Ascending aorta (tissue), 2 donors: ENCODE measurements around the gene SELENOF. TPM values are rescaled to one million over a fixed set of nuclear protein-coding genes. Genes with fewer than 3 reads are reported as not detected.

Experiments
- DNase-seq, 2 donors: peaks; one replicate each; pipeline ENCODE4 v3.0.0-alpha.2; 2019; ENCODE audit warnings: low spot score in 2 of 2
- H3K27ac ChIP-seq, 2 donors: fragments of 200-600 bp; sonication (generic); one replicate each; pipeline ENCODE4 v1.5.1; 2016 to 2017; ENCODE audit warnings: mild to moderate bottlenecking in 1 of 2
- H3K27me3 ChIP-seq: fragments of 200-600 bp; sonication (generic); one replicate; pipeline ENCODE4 v1.5.1; 2017
- H3K36me3 ChIP-seq, 2 donors: fragments of 200-600 bp; sonication (generic); one replicate each; pipeline ENCODE4 v1.5.1; 2016
- H3K4me1 ChIP-seq, 2 donors: fragments of 200-600 bp; sonication (generic); one replicate each; pipeline ENCODE4 v1.5.1; 2016 to 2017; ENCODE audit warnings: mild to moderate bottlenecking in 1 of 2
- H3K4me3 ChIP-seq, 2 donors: fragments of 200-600 bp; sonication (generic); one replicate each; pipeline ENCODE4 v1.5.1; 2016 to 2017; ENCODE audit warnings: mild to moderate bottlenecking in 1 of 2
- H3K9me3 ChIP-seq, 2 donors: fragments of 200-600 bp; sonication (generic); one replicate each; pipeline ENCODE4 v1.5.1; 2016
- intact Hi-C: fragments of 100-400 bp; cut with DNase I; formaldehyde crosslinking; loops from one replicate; pipeline ENCODE4 v1.15.1; 2023
- total RNA-seq: library from RNA; depleted of rRNA; stranded (reverse); fragments of >200 nt; gene quantifications from one replicate; pipeline ENCODE4 v1.1.0, GENCODE V29; 2016
- TF ChIP-seq, protein P1 (sequence below), 3 experiments: fragments of 200-600 bp in 2 of 3; fragments of 450-650 bp in 1 of 3; sonication (generic) in 2 of 3; IDR thresholded peaks; one replicate each; pipeline ENCODE4 v1.5.1; 2016 to 2019; ENCODE audit warnings: antibody characterized with exemption in 3 of 3, mild to moderate bottlenecking in 1 of 3, moderate library complexity in 1 of 3

Gene SELENOF
- total RNA-seq, 1 donor from 2014 or later: 124 TPM

- Histone ChIP-seq H3K27me3 (no peaks in the 10 kb centered on the region), H3K4me1 (peaks cover 0 to 14% of the 10 kb centered on the region in 2 donors), H3K36me3 (no peaks in the 10 kb centered on the region), H3K4me3 (peak overlapping the region; percentile 8 to 82), H3K27ac (no peak overlapping the region), H3K9me3 (no peaks in the 10 kb centered on the region)
- intact Hi-C loops: loop anchor here (10.0 kb wide), 2 partner anchors 1642 to 1978 kb away; partner anchors contain the start of genes BCL10 and GTF2B
- TF ChIP-seq, protein P1, sequence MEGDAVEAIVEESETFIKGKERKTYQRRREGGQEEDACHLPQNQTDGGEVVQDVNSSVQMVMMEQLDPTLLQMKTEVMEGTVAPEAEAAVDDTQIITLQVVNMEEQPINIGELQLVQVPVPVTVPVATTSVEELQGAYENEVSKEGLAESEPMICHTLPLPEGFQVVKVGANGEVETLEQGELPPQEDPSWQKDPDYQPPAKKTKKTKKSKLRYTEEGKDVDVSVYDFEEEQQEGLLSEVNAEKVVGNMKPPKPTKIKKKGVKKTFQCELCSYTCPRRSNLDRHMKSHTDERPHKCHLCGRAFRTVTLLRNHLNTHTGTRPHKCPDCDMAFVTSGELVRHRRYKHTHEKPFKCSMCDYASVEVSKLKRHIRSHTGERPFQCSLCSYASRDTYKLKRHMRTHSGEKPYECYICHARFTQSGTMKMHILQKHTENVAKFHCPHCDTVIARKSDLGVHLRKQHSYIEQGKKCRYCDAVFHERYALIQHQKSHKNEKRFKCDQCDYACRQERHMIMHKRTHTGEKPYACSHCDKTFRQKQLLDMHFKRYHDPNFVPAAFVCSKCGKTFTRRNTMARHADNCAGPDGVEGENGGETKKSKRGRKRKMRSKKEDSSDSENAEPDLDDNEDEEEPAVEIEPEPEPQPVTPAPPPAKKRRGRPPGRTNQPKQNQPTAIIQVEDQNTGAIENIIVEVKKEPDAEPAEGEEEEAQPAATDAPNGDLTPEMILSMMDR (IDR thresholded peaks at IDR 0.05): no peak
- DNase-seq: no peak
Observed at GRCh38 chr1:86916752-86917151, 2.8 kb upstream of the SELENOF start.

DNA sequence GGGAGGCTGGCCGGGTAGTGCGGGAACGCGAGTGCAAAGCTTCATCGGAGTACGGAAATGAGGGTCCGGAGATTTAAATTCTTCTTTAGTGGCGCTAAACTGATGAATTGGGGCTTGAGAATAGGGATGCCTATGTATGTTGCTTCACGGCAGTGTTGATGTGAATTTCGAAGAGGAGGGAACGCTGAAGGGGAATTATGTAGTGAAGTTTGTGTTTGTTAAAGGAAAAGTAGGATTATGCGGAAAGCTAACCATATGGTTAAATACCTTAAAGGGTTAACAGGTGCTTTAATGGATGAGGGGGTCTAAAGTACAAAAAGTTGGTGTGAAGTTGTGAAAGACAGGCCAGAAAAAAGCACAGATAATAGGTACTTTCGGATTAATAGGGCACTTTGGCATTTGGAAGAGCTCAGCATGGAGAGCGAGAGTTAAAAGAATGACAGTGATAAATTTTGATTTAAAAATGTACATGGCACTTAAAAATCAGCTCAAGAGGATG, 1.9 kb upstream of the SELENOF start:
- Histone ChIP-seq H3K27me3 (no peaks in the 10 kb centered on the region), H3K27ac (peak overlapping the region; percentile 82 to 83), H3K4me3 (peak overlapping the region; percentile 82), H3K4me1 (peaks cover 0 to 17% of the 10 kb centered on the region in 2 donors), H3K9me3 (no peaks in the 10 kb centered on the region), H3K36me3 (no peaks in the 10 kb centered on the region)
- intact Hi-C loops: loop anchor here (10.0 kb wide), 2 partner anchors 1641 to 1979 kb away; partner anchors contain the start of genes BCL10 and GTF2B
- TF ChIP-seq, protein P1 (IDR thresholded peaks at IDR 0.05): no peak
- DNase-seq: no peak

DNA sequence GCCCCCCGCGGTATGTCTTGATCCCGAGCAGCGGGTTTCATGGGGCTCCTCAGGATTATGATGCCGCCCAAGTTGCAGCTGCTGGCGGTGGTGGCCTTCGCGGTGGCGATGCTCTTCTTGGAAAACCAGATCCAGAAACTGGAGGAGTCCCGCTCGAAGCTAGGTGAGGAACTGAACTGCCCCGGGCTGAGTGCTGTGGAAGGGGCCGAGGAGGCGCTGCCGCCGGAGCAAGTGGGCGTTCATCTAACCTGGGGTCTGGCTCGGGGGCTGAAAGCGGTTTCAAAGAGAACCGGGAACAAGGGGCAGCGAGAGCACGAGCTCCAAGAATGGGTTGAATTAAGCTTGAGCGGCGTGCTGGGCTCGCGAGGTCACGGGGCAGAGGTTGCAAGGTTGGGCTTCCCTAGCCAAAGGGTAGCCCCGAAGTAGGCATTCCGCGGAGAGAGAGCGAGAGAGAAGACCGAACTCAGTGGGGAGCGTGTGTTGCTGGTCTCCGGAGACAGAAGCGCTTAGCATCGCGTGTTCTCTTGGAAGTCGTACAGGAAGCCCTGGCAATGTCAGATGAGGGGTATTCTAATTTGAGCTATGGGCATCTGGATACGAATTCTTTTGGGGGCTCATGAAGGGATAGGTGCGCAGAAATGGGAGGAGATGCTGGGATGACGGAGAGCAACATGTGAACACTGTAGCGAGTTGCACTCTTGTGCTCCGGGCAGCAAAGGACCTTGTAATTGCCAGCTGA, 1.2 kb upstream of the SELENOF start:
- TF ChIP-seq, protein P1 (IDR thresholded peaks at IDR 0.05): no peak
- Histone ChIP-seq H3K27me3 (no peaks in the 10 kb centered on the region), H3K27ac (peak overlapping the region; percentile 82 to 83), H3K9me3 (no peaks in the 10 kb centered on the region), H3K4me1 (peaks cover 0 to 17% of the 10 kb centered on the region in 2 donors), H3K36me3 (peaks cover 0 to 3% of the 10 kb centered on the region in 2 donors), H3K4me3 (peak overlapping the region; percentile 82)
- peak in 1 of 2 donors; percentile 70 for DNase-seq
- intact Hi-C loops: loop anchor here (1.0 to 10.0 kb wide), 7 partner anchors 138 to 1980 kb away; partner anchors contain the start of genes BCL10, GTF2B, LMO4 and ODF2L

- Histone ChIP-seq H3K36me3 (peaks cover 0 to 7% of the 10 kb centered on the region in 2 donors), H3K27ac (peak within 1 kb of the TSS; percentile 82 to 92), H3K9me3 (no peaks in the 10 kb centered on the region), H3K4me3 (peak within 1 kb of the TSS; percentile 82 to 85), H3K4me1 (peaks cover 0 to 17% of the 10 kb centered on the region in 2 donors), H3K27me3 (no peaks in the 10 kb centered on the region)
- intact Hi-C loops: loop anchor here (1.0 to 10.0 kb wide), 7 partner anchors 137 to 1980 kb away; partner anchors contain the start of genes BCL10, GTF2B, LMO4 and ODF2L
- DNase-seq: no peak
- TF ChIP-seq, protein P1 (IDR thresholded peaks at IDR 0.05): no peak
Observed at GRCh38 chr1:86914601-86914997, 673 bp upstream of the SELENOF start, which contains the start of gene HS2ST1. Gene HS2ST1 (plus strand): TSS chr1:86914635.

DNA sequence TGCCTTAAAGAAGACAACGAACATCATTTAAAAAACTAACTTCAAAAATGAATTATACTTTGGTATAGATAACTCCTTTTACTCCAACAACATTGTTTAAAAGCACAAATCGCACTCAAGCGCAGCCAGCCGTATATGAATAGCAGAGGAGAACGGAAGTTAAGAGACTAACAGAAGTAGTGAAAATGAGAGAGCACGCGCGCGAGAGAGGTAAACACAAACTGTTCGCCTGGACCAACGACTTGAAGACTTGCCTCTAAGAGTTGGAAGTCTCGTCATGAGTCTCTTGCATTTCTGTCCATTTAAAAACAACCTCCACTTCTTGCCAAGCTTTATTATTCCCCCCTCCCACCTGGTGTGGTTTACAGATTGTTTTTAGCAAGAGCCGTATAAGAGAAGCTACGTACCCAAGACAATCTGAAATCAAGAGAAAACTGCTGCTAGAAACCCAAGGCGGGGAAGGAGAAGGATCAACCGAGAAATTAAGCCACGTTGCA, 479 bp downstream of the SELENOF start:
- Histone ChIP-seq H3K9me3 (no peaks in the 10 kb centered on the region), H3K36me3 (peaks cover 0 to 7% of the 10 kb centered on the region in 2 donors), H3K4me1 (peaks cover 0 to 17% of the 10 kb centered on the region in 2 donors), H3K27ac (peak overlapping the region; percentile 81 to 92), H3K27me3 (no peaks in the 10 kb centered on the region), H3K4me3 (peak overlapping the region; percentile 77 to 85)
- TF ChIP-seq, protein P1 (IDR thresholded peaks at IDR 0.05): no peak
- DNase-seq: peak in 1 of 2 donors; percentile 65
- intact Hi-C loops: loop anchor here (5.0 to 10.0 kb wide), 5 partner anchors 136 to 1981 kb away; partner anchors contain the start of genes BCL10, GTF2B, LMO4 and PKN2
